ENCODE results near the gene INPP5F. TPM values are rescaled to one million over a fixed set of nuclear protein-coding genes. Genes with fewer than 3 reads are reported as not detected.
A peak's percentile ranks its signal among the peaks of the same experiment; 100 is the strongest.

Gene INPP5F
- total and polyA plus RNA-seq, 10 donors: 6.0 to 16.2 (median 10.9) TPM

DNA sequence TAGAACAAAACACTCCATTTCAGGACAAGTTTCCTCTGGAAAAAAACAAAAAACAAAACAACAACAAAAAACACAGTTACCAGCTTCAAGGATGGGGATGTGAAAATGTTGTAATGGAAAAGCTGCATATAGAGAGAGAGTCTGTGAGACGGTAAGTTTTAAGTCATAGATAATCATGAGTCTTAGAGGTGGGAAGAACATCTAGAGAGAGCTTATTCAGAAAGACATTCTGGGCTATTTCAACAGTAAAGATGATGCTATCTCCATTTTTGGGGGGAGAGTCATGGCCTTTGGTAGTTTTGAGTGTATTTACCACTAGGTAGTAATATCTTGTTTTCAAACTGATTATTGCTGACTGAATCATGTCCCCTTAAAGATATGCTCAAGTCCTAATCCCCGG lies 23.3 kb upstream of the INPP5F start:
- no peak for TF ChIP-seq POLR2AphosphoS5 (IDR thresholded peaks at IDR 0.05)
- TF ChIP-seq, protein P1, sequence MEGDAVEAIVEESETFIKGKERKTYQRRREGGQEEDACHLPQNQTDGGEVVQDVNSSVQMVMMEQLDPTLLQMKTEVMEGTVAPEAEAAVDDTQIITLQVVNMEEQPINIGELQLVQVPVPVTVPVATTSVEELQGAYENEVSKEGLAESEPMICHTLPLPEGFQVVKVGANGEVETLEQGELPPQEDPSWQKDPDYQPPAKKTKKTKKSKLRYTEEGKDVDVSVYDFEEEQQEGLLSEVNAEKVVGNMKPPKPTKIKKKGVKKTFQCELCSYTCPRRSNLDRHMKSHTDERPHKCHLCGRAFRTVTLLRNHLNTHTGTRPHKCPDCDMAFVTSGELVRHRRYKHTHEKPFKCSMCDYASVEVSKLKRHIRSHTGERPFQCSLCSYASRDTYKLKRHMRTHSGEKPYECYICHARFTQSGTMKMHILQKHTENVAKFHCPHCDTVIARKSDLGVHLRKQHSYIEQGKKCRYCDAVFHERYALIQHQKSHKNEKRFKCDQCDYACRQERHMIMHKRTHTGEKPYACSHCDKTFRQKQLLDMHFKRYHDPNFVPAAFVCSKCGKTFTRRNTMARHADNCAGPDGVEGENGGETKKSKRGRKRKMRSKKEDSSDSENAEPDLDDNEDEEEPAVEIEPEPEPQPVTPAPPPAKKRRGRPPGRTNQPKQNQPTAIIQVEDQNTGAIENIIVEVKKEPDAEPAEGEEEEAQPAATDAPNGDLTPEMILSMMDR (IDR thresholded peaks at IDR 0.05 in 8 of 11, conservative IDR thresholded peaks at IDR 0.05 in 3 of 11): no peak
- no peak for DNase-seq
- Histone ChIP-seq H3K27ac (peak overlapping the region in 2 of 8 donors; percentile 30 to 75), H3K27me3 (replicated peaks in 1 of 7) (no peaks in the 10 kb centered on the region), H3K36me3 (no peaks in the 10 kb centered on the region), H3K4me1 (peaks cover 0 to 74% (median 35%) of the 10 kb centered on the region in 6 donors), H3K9me3 (peaks cover 0 to 18% (median 9%) of the 10 kb centered on the region in 8 donors), H3K4me3 (no peak overlapping the region)
- intact Hi-C loops (cut with DNase I; ENCODE audit: low total_unique reads): no loop called here
- 70 to 80% (median 71%) methylated on average over 2 of the region's 2 CpGs for WGBS, 5 donors

DNA sequence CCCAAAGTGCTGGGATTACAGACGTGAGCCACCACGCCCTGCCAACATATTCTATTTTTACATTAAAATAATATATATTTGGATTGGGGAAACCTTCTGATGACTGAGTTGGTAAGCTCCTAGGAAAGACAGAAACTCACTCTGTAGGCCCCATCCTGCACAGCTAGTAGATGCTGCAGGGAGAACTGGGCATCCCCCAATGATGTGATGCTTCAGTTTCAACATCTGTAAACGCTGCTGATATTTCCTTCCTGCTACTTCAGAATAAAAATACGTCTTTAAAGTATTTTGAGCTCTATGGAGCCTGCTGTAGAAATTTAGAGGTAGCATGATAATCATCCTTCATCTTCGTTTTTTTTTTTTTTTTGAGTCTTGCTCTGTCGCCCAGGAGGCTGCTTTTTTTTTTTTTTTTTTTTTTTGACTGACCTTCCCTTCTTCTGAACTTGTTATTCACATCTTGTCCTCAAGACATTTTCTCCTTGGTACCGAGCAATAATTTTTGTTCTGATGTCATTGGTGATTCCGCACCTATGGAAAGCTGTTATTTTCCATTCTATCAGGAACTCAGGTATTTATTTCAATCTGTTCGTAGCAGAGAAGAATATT lies 21.8 kb upstream of the INPP5F start:
- 61 to 67% (median 65%) methylated on average over 9 of the region's 9 CpGs for WGBS, 5 donors
- intact Hi-C loops (cut with DNase I; ENCODE audit: low total_unique reads): no loop called here
- Histone ChIP-seq H3K36me3 (no peaks in the 10 kb centered on the region), H3K27me3 (replicated peaks in 1 of 7) (no peaks in the 10 kb centered on the region), H3K9me3 (peaks cover 0 to 21% (median 9%) of the 10 kb centered on the region in 8 donors), H3K4me1 (peaks cover 0 to 83% (median 37%) of the 10 kb centered on the region in 6 donors), H3K4me3 (peak overlapping the region in 1 of 8 donors; percentile 36), H3K27ac (peak overlapping the region in 7 of 8 donors; percentile 55 to 84 (median 71))
- TF ChIP-seq, protein P1 (IDR thresholded peaks at IDR 0.05 in 8 of 11, conservative IDR thresholded peaks at IDR 0.05 in 3 of 11): no peak
- TF ChIP-seq POLR2A (IDR thresholded peaks at IDR 0.05) (no peak), POLR2AphosphoS5 (IDR thresholded peaks at IDR 0.05) (no peak)
- DNase-seq: no peak

DNA sequence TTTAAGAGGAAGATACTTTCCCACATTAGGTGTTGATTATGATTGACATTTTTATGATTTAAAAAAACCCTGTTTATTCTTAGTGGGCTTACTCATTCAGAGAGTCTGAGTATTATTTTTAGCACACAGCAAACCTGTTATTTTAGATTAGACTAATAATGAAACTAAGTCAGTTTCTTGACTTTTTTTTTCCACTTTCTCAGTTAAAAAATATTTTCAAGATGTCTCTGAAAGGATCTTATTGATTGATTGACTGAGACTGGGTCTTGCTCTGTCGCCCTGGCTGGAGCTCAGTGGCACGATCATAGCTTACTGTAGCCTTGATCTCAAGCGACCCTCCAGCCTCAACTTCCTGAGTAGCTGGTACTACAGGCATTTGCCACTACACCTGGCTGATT lies 20.4 kb upstream of the INPP5F start:
- DNase-seq: no peak
- 34 to 68% (median 46%) methylated on average over 3 of the region's 3 CpGs for WGBS, 5 donors
- peak overlapping the region; percentile 35 to 84 (median 69) for H3K27ac ChIP-seq

More for the DNA sequence above, 20.4 kb upstream of the INPP5F start:
- intact Hi-C loops (cut with DNase I; ENCODE audit: low total_unique reads): no loop called here
- H3K4me1 ChIP-seq: peaks cover 4 to 80% (median 38%) of the 10 kb centered on the region in 6 donors
- peaks cover 0 to 21% (median 9%) of the 10 kb centered on the region in 8 donors for H3K9me3 ChIP-seq
- peak overlapping the region in 1 of 8 donors; percentile 36 for H3K4me3 ChIP-seq
- no peaks in the 10 kb centered on the region for H3K27me3 ChIP-seq (replicated peaks in 1 of 7)
- no peak for TF ChIP-seq POLR2AphosphoS5 (IDR thresholded peaks at IDR 0.05)
- TF ChIP-seq POLR2A (IDR thresholded peaks at IDR 0.05): no peak
- TF ChIP-seq, protein P1 (IDR thresholded peaks at IDR 0.05 in 8 of 11, conservative IDR thresholded peaks at IDR 0.05 in 3 of 11): no peak
- H3K36me3 ChIP-seq: no peaks in the 10 kb centered on the region

All from spleen (tissue), 11 donors.